NT2/D1 (cell line): ENCODE data around the gene PGAP3.

Source experiments
- SUZ12 ChIP-seq: IDR thresholded peaks from 2 replicates; pipeline ENCODE4 v1.6.1; 2011; ENCODE audit not compliant: insufficient read length, insufficient read depth; ENCODE audit errors: extremely low read depth
- ZNF274 ChIP-seq: IDR thresholded peaks from 2 replicates; pipeline ENCODE4 v1.6.1; 2011; ENCODE audit warnings: mild to moderate bottlenecking, low read depth, low read length

- no peak for TF ChIP-seq ZNF274
- TF ChIP-seq SUZ12, result no peak
These were observed 47.2 kb downstream of the PGAP3 start for GRCh38 chr17:39640591-39641031.
